LNCAP (cell line): ENCODE measurements around the gene KRT77.

Source experiments
- TF ChIP-seq, protein P1 (sequence below): fragments of 450-650 bp; IDR thresholded peaks from 2 replicates; pipeline ENCODE4 v1.5.1; 2017; ENCODE audit warnings: mild to moderate bottlenecking

Gene KRT77

DNA sequence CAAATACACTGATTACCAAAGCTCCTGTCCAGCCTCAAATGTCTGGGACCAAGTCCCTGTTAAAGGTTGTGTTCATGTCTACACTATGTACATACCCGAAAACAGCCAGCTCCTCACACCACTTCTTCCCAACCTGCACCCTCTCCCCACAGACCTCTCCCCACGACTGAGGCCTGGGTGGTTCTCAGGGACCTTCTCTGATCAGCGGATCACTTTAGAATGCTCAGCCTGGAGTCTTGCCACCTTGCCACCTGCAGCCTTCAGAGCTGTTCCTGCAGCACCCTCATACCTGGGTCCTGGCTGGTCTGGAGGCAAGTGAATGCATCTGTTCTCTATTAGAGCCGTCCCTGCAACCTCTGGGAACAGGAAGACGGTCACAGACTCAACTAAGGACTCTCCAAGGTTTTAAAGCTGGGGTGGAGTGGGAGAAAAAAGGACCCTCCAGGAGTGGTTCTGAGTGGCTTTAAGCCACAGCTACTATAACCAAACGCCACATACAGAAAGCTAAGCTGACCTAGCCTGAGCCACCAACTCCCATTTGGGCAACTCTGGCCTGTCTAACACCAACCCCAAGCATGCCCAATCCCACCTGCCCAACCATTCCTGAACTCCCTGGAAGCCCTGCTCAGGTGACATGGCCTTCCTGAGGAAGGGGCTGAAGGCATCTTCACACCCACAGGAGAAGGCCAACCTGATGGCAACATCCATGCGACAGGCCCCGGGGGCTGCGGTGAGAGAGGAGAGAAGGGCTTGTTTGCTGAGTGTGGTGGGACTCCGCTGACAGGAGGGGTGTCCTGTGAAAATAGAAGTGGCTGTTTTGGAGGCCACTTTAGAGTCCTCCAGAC lies 59.9 kb downstream of the KRT77 start:
- TF ChIP-seq, protein P1, sequence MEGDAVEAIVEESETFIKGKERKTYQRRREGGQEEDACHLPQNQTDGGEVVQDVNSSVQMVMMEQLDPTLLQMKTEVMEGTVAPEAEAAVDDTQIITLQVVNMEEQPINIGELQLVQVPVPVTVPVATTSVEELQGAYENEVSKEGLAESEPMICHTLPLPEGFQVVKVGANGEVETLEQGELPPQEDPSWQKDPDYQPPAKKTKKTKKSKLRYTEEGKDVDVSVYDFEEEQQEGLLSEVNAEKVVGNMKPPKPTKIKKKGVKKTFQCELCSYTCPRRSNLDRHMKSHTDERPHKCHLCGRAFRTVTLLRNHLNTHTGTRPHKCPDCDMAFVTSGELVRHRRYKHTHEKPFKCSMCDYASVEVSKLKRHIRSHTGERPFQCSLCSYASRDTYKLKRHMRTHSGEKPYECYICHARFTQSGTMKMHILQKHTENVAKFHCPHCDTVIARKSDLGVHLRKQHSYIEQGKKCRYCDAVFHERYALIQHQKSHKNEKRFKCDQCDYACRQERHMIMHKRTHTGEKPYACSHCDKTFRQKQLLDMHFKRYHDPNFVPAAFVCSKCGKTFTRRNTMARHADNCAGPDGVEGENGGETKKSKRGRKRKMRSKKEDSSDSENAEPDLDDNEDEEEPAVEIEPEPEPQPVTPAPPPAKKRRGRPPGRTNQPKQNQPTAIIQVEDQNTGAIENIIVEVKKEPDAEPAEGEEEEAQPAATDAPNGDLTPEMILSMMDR, result no peak

DNA sequence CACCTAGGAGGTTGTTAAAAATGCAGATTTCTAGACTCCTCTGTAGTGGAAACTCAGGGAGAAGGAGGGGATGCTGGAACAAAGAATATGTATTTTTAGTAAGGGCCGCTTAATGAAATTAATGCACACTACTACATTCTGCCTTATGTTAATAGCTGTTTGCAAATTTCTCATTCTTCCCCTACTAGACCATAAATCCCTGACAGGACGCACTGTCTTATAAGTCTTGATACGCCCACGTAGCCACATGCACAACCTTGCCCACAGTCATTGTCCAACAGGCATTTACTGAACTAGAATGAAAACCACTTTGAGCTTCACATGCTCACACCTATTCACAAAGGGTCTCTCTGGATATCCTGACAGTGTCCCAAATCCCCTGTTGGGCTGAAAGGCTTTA lies 61.9 kb downstream of the KRT77 start:
- TF ChIP-seq, protein P1, result no peak
